ENCODE measurements around the gene CDKN2B-AS1. TPM values are rescaled to one million over a fixed set of nuclear protein-coding genes. Genes with fewer than 3 reads are reported as not detected.

The CDKN2B-AS1 gene
- total RNA-seq, 1 experiment from 2014 or later = not detected

DNA sequence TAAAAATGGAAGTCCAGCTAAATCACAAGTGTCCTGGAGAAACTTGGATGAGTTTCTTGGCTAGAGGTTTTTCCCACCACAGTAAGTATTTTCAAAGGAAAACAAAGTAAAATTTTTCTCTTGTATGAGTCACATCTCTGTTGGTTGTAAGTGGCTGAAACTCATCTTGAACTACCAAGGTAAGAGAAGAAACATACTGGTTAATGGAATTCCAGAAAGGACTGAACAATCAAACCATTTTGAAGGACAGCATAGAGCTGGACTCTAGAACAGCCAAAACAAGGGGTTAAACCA lies 117.3 kb downstream of the CDKN2B-AS1 start:
- Histone ChIP-seq H3T11ph (ENCODE audit: low read length) (no peak overlapping the region), H3K79me1 (ENCODE audit: insufficient read depth, low read depth, low read length, poor library complexity, severe bottlenecking) (no peaks in the 10 kb centered on the region), H3K27ac (ENCODE audit: insufficient read length, low read depth, low read length) (no peak overlapping the region), H4K20me1 (ENCODE audit: control insufficient read depth, insufficient read depth, insufficient read length) (no peaks in the 10 kb centered on the region), H2BK20ac (ENCODE audit: low read depth, low read length, poor library complexity, severe bottlenecking) (no peak overlapping the region), H4K5ac (ENCODE audit: insufficient read length, low read depth, low read length) (no peak overlapping the region), H3K4ac (ENCODE audit: low read depth, low read length) (no peak overlapping the region), H2BK120ac (ENCODE audit: low read depth, low read length, poor library complexity, severe bottlenecking) (no peak overlapping the region), H3K56ac (ENCODE audit: insufficient read length, low read depth, low read length) (no peak overlapping the region), H3K4me1 (ENCODE audit: insufficient read depth, low read length) (no peaks in the 10 kb centered on the region; the same call in 1 of the 2 replicates), H2BK15ac (ENCODE audit: low read depth, low read length) (no peak overlapping the region), H2BK12ac (ENCODE audit: insufficient read length, low read depth, low read length) (no peak overlapping the region), H4K8ac (replicated peaks; ENCODE audit: insufficient read length, low read depth, low read length) (no peak overlapping the region), H2AFZ (ENCODE audit: low read length) (no peak overlapping the region), H3K4me2 (ENCODE audit: insufficient read depth, insufficient read length, low read length) (no peak overlapping the region), H3K9me3 (ENCODE audit: control insufficient read depth, low read depth, low read length) (no peaks in the 10 kb centered on the region), H3K14ac (ENCODE audit: insufficient read depth, low read length) (no peak overlapping the region), H2AK5ac (ENCODE audit: insufficient read length, low read length) (no peak overlapping the region), H3K23me2 (ENCODE audit: insufficient read length, low read depth, low read length, poor library complexity, severe bottlenecking) (no peaks in the 10 kb centered on the region), H4K91ac (ENCODE audit: insufficient read length, low read depth, low read length) (no peak overlapping the region), H3K79me2 (ENCODE audit: insufficient read depth, low read length) (no peaks in the 10 kb centered on the region), H2BK5ac (ENCODE audit: insufficient read length, low read length) (no peak overlapping the region), H3K9ac (ENCODE audit: extremely low read depth, insufficient read length, low read length) (no peak overlapping the region), H3K23ac (ENCODE audit: insufficient read length, low read depth, low read length) (no peak overlapping the region), H3K18ac (ENCODE audit: insufficient read length, low read depth, low read length) (no peak overlapping the region), H3K27me3 (ENCODE audit: insufficient read depth, low read length) (no peaks in the 10 kb centered on the region)
- no peak overlapping the region for H3K27ac Mint-ChIP-seq
- H3K4me1 Mint-ChIP-seq = peaks cover 9 to 14% of the 10 kb centered on the region in 2 experiments
- no peaks in the 10 kb centered on the region for H3K36me3 Mint-ChIP-seq (ENCODE audit: insufficient read depth in 1 of 3, low read depth in 3 of 3)
- no peak for DNase-seq
- TF ChIP-seq CTCF (conservative IDR thresholded peaks at IDR 0.05) = no peak
- no peaks in the 10 kb centered on the region for H3K27me3 Mint-ChIP-seq (ENCODE audit: low read depth)
- H3K9me3 Mint-ChIP-seq = no peaks in the 10 kb centered on the region
- H3K4me3 Mint-ChIP-seq = no peak overlapping the region

Measured in H9 (cell line).